Tongue (tissue), 2 donors: Measurements from ENCODE around the gene FBXL19. TPM values are rescaled to one million over a fixed set of nuclear protein-coding genes. Genes with fewer than 3 reads are reported as not detected.
"Not testable (repeated sequence)": the region's sequence is repeated elsewhere in the genome, so short reads cannot be mapped to it uniquely, and the experiment has no call there.

ENCODE experiments used
- DNase-seq: peaks from one replicate; pipeline ENCODE4 v3.0.0-alpha.2; 2015
- total RNA-seq: library from RNA; depleted of rRNA; stranded (reverse); fragments of >200 nt; gene quantifications from one replicate; pipeline ENCODE4 v1.2.3, GENCODE V29; 2014

FBXL19 gene
- total RNA-seq = 9.3 TPM

GRCh38 chr16:30923554-30924075, at the start of gene FBXL19:
Gene FBXL19, plus strand, starts transcription at chr16:30923572. Its CDS starts 2,183 bp downstream, at chr16:30925755.
- DNase-seq = no peak

- no peak for DNase-seq
Observed at GRCh38 chr16:30874244-30874820, 49.0 kb upstream of the FBXL19 start.

GRCh38 chr16:30874821-30875717, 48.3 kb upstream of the FBXL19 start:
- DNase-seq = peak; percentile 95

- peak; percentile 48 for DNase-seq
Observed at GRCh38 chr16:30875871-30876801, 47.2 kb upstream of the FBXL19 start.

- no peak for DNase-seq
Observed at GRCh38 chr16:30876867-30877266, 46.5 kb upstream of the FBXL19 start.

GRCh38 chr16:30882429-30883310, 40.7 kb upstream of the FBXL19 start:
- no peak for DNase-seq

GRCh38 chr16:30884760-30885159, 38.6 kb upstream of the FBXL19 start:
- DNase-seq = no peak

GRCh38 chr16:30885196-30885595, 38.2 kb upstream of the FBXL19 start:
- DNase-seq = no peak

GRCh38 chr16:30886145-30886544, 37.2 kb upstream of the FBXL19 start:
- no peak for DNase-seq

GRCh38 chr16:30887927-30888326, 35.4 kb upstream of the FBXL19 start:
- DNase-seq = no peak

GRCh38 chr16:30888856-30889499, 34.4 kb upstream of the FBXL19 start:
- DNase-seq = no peak

GRCh38 chr16:30889721-30890120, 33.7 kb upstream of the FBXL19 start:
- DNase-seq = no peak

GRCh38 chr16:30891043-30891823, 32.1 kb upstream of the FBXL19 start:
- DNase-seq = not testable (repeated sequence)

- DNase-seq = no peak
Observed at GRCh38 chr16:30892670-30893416, 30.5 kb upstream of the FBXL19 start.

GRCh38 chr16:30893417-30893743, 30.0 kb upstream of the FBXL19 start:
- DNase-seq = no peak

GRCh38 chr16:30893744-30894539, 29.4 kb upstream of the FBXL19 start, which contains the start of gene BCL7C:
Gene BCL7C, minus strand, starts transcription at chr16:30894077. Its CDS starts 133 bp downstream, at chr16:30893944.
- peak; percentile 95 for DNase-seq

- no peak for DNase-seq
Observed at GRCh38 chr16:30894540-30895368, 28.6 kb upstream of the FBXL19 start.
